Mucosa of stomach (tissue), 1 donor: ENCODE results near the gene CRHR2.

Experiments
- H3K27me3 ChIP-seq: one replicate; pipeline ENCODE4 v1.7.0; 2013; ENCODE audit warnings: mild to moderate bottlenecking, low read length; ENCODE audit not compliant: control insufficient read depth, insufficient read depth
- H3K36me3 ChIP-seq: one replicate; pipeline ENCODE4 v1.7.0; 2013; ENCODE audit warnings: low read length; ENCODE audit not compliant: control insufficient read depth, insufficient read depth
- H3K4me1 ChIP-seq: one replicate; pipeline ENCODE4 v1.7.0; 2013; ENCODE audit warnings: mild to moderate bottlenecking, low read length; ENCODE audit not compliant: control insufficient read depth, insufficient read depth
- H3K4me3 ChIP-seq: one replicate; pipeline ENCODE4 v1.7.0; 2013; ENCODE audit warnings: low read length
- H3K9ac ChIP-seq: one replicate; pipeline ENCODE4 v1.7.0; 2013; ENCODE audit warnings: mild to moderate bottlenecking, low read length, moderate library complexity
- H3K9me3 ChIP-seq: one replicate; pipeline ENCODE4 v1.7.0; 2013; ENCODE audit warnings: mild to moderate bottlenecking, low read length, moderate library complexity; ENCODE audit not compliant: control insufficient read depth
- donor health status: Pancreatic carcinoma.

Gene CRHR2

DNA sequence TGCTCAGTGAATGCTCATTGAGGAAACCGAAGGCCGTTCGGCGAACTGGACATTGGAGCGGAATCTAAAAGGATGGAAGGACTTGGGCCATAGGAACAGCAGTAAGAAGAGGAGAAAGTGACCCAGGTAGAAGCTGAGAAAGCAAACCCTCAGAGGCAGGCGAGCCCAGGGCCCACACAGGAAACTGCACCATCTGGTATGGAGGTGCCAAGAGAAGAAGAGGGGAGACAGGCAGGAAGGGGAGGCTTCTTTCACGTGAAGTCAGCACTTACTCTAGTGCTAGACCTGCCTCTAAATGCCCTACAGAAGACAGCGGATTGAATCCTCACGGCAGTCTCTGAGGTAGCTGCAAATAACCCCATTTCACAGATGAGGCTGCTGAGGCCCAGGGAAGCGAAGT, 10.2 kb upstream of the CRHR2 start:
- H3K9me3 ChIP-seq: no peaks in the 10 kb centered on the region
- H3K4me1 ChIP-seq: peaks cover 5% of the 10 kb centered on the region
- H3K9ac ChIP-seq: no peak overlapping the region
- H3K27me3 ChIP-seq: no peaks in the 10 kb centered on the region
- no peak overlapping the region for H3K4me3 ChIP-seq
- no peaks in the 10 kb centered on the region for H3K36me3 ChIP-seq

- Histone ChIP-seq H3K27me3 (peaks cover 2% of the 10 kb centered on the region), H3K36me3 (no peaks in the 10 kb centered on the region), H3K9me3 (no peaks in the 10 kb centered on the region), H3K4me3 (no peak overlapping the region), H3K9ac (no peak overlapping the region), H3K4me1 (peaks cover 5% of the 10 kb centered on the region)
Observed at GRCh38 chr7:30690011-30690410, 7.8 kb upstream of the CRHR2 start.

- Histone ChIP-seq H3K9ac (no peak overlapping the region), H3K4me3 (no peak overlapping the region), H3K4me1 (peaks cover 5% of the 10 kb centered on the region), H3K36me3 (no peaks in the 10 kb centered on the region), H3K27me3 (peaks cover 12% of the 10 kb centered on the region), H3K9me3 (no peaks in the 10 kb centered on the region)
Observed at GRCh38 chr7:30688718-30689221, 6.5 kb upstream of the CRHR2 start.

GRCh38 chr7:30687604-30688003, 5.3 kb upstream of the CRHR2 start:
- no peaks in the 10 kb centered on the region for H3K9me3 ChIP-seq
- H3K27me3 ChIP-seq: peaks cover 23% of the 10 kb centered on the region
- peaks cover 5% of the 10 kb centered on the region for H3K4me1 ChIP-seq
- no peak overlapping the region for H3K4me3 ChIP-seq
- no peaks in the 10 kb centered on the region for H3K36me3 ChIP-seq
- no peak overlapping the region for H3K9ac ChIP-seq

GRCh38 chr7:30684351-30684750, 2.1 kb upstream of the CRHR2 start:
- H3K4me1 ChIP-seq: peaks cover 13% of the 10 kb centered on the region
- no peak overlapping the region for H3K9ac ChIP-seq
- no peaks in the 10 kb centered on the region for H3K9me3 ChIP-seq
- no peaks in the 10 kb centered on the region for H3K36me3 ChIP-seq
- H3K4me3 ChIP-seq: no peak overlapping the region
- H3K27me3 ChIP-seq: peaks cover 56% of the 10 kb centered on the region

DNA sequence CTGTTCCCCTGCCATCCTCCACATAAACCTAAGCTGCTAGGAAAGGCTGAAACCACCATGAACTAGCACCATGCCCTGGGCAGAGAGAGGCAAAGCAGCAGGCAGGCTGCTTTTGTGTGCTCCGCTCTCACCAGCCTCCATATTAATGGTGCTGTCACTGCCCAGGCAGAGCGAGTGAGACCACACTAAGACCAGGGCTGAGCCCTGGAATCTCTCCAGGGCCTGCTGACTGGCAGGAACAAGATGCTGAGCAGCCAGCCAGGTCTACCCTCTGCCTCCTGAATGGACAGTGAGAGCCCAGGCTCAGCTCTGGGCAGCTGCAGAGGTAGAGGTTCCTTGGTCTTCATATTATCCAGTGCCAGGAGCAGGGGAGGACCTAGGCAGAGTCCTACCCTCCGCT, 1.6 kb upstream of the CRHR2 start:
- Histone ChIP-seq H3K27me3 (peaks cover 59% of the 10 kb centered on the region), H3K9me3 (no peaks in the 10 kb centered on the region), H3K36me3 (no peaks in the 10 kb centered on the region), H3K9ac (no peak overlapping the region), H3K4me3 (no peak overlapping the region), H3K4me1 (peaks cover 13% of the 10 kb centered on the region)

- peaks cover 10% of the 10 kb centered on the region for H3K4me1 ChIP-seq
- H3K4me3 ChIP-seq: no peak overlapping the region
- H3K27me3 ChIP-seq: peaks cover 62% of the 10 kb centered on the region
- H3K9ac ChIP-seq: no peak overlapping the region
- no peaks in the 10 kb centered on the region for H3K9me3 ChIP-seq
- no peaks in the 10 kb centered on the region for H3K36me3 ChIP-seq
Observed at GRCh38 chr7:30683306-30683705, 1.1 kb upstream of the CRHR2 start.

DNA sequence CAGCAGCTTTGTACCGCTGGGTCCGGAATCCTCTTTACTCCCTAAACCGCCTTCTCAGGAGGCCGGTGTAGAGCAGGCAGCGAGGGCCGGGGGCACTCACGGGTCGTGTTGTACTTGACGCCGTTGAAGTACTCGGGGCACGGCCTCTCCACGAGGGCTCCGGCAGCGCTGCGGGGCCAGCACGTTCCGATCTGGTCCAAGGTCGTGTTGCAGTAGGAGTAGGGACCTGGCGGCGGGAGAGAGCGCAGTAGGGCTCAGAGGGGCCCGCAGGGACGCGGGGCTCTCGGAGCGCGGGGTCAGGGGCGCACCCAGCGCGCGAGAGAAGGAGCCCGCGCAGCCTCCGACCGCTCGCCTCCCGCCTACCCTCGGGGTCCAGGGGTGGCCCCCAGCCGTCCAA, 443 bp downstream of the CRHR2 start:
- Histone ChIP-seq H3K4me1 (peaks cover 8% of the 10 kb centered on the region), H3K4me3 (no peak overlapping the region), H3K27me3 (peaks cover 62% of the 10 kb centered on the region), H3K36me3 (no peaks in the 10 kb centered on the region), H3K9me3 (no peaks in the 10 kb centered on the region), H3K9ac (no peak overlapping the region)

DNA sequence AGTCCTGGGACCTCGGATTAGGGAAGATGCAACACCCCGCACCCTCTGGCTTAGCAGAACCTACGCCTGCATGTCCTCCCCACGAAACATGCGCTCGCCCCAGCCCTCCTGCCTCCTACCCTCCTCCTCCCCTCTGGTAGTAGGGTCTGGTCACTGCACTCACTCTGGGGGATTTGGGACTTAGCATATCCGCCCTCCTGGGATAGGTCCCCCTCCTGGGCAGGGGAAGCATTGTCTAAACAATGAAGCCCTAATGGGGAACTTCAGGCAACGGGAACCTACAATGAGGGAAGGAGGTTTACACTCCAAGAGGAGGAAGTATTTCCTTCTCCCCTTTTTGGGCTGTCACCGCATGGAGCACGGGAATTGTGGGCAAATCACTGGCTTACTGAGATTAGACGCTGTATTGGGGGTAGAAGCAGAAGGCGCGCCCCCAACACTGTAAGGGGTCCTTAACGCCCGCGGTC, 892 bp downstream of the CRHR2 start:
- Histone ChIP-seq H3K9me3 (no peaks in the 10 kb centered on the region), H3K9ac (no peak overlapping the region), H3K27me3 (peaks cover 62% of the 10 kb centered on the region), H3K4me3 (no peak overlapping the region), H3K4me1 (peaks cover 8% of the 10 kb centered on the region), H3K36me3 (no peaks in the 10 kb centered on the region)

DNA sequence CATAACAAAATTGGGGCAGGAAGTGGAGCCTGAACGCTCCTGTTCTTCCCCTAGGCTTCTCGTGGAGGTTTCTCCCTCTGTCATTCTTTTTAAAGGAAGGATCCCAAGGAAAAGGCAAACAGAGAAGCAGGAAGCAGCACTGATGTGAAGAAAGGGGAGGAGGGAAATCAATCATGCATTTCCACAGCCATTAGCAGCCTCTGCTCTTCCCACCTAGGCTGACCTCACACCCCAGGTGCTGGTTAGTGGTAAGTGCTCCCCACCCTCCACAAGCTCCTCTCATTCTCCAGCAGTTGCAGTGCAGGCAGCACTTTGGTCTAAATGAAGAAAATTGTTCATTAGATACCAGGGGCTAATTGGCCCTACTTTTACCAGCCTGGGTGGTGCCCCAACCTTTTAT, 2.6 kb downstream of the CRHR2 start:
- Histone ChIP-seq H3K27me3 (peaks cover 58% of the 10 kb centered on the region), H3K9me3 (no peaks in the 10 kb centered on the region), H3K4me1 (peaks cover 8% of the 10 kb centered on the region), H3K36me3 (no peaks in the 10 kb centered on the region), H3K4me3 (no peak overlapping the region), H3K9ac (no peak overlapping the region)

- H3K4me3 ChIP-seq: no peak overlapping the region
- no peak overlapping the region for H3K9ac ChIP-seq
- peaks cover 8% of the 10 kb centered on the region for H3K4me1 ChIP-seq
- H3K27me3 ChIP-seq: peaks cover 51% of the 10 kb centered on the region
- no peaks in the 10 kb centered on the region for H3K9me3 ChIP-seq
- no peaks in the 10 kb centered on the region for H3K36me3 ChIP-seq
Observed at GRCh38 chr7:30678805-30679204, 3.5 kb downstream of the CRHR2 start.

DNA sequence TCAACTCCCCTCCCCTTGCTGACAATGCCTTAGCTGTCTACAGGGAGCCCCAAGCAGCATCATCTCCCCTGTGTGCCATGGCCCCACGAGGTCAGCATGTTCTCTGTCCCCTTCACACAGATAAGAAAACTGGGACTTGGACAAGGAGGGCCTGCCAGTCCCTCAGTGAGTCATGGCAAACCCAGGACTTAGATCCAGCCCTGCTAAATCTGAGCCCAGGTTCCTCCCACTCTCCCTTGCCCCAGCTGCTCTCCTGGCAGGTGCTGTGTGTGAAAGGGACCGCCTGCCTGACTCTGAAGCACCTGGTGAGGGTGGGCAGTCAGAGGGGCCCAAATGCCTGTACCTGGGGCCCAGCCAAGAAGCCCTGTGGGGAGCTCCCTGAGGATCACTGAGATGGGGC, 7.4 kb downstream of the CRHR2 start:
- Histone ChIP-seq H3K36me3 (no peaks in the 10 kb centered on the region), H3K9me3 (no peaks in the 10 kb centered on the region), H3K9ac (no peak overlapping the region), H3K4me1 (no peaks in the 10 kb centered on the region), H3K4me3 (no peak overlapping the region), H3K27me3 (peaks cover 11% of the 10 kb centered on the region)

GRCh38 chr7:30674420-30674819, 7.8 kb downstream of the CRHR2 start:
- H3K4me1 ChIP-seq: no peaks in the 10 kb centered on the region
- no peak overlapping the region for H3K4me3 ChIP-seq
- H3K27me3 ChIP-seq: peaks cover 7% of the 10 kb centered on the region

More at GRCh38 chr7:30674420-30674819, 7.8 kb downstream of the CRHR2 start:
- no peaks in the 10 kb centered on the region for H3K36me3 ChIP-seq
- no peak overlapping the region for H3K9ac ChIP-seq
- no peaks in the 10 kb centered on the region for H3K9me3 ChIP-seq
